SK-N-SH (cell line): ENCODE data around the gene VASN. TPM values are rescaled to one million over a fixed set of nuclear protein-coding genes. Genes with fewer than 3 reads are reported as not detected.

Source experiments
- CTCF ChIA-PET: fragments of 300-600, 350-600 bp; formaldehyde crosslinking; extraction: SDS; loops from one replicate; lab custom pipeline; 2021; lab: Yijun Ruan, JAX
- POLR2A ChIA-PET: fragments of 350-600 bp; sonication (Branson Sonifier 250); formaldehyde crosslinking; extraction: SDS; loops from one replicate; lab custom pipeline; 2020; ENCODE audit warnings: antibody characterized with exemption, inconsistent platforms; lab: Yijun Ruan, JAX
- DNase-seq: peaks from one replicate; pipeline ENCODE4 v3.0.0; 2012
- H2AFZ ChIP-seq: fragments of 200-600 bp; sonication (generic); 2 replicates; pipeline ENCODE4 v1.8.1; 2016; ENCODE audit warnings: antibody characterized with exemption, mild to moderate bottlenecking, low read depth
- H3F3A ChIP-seq: fragments of 200-600 bp; sonication (generic); replicated peaks from 2 replicates; pipeline ENCODE3; 2016; ENCODE audit warnings: antibody characterized with exemption, mild to moderate bottlenecking; ENCODE audit not compliant: insufficient read depth
- H3K27ac ChIP-seq, 2 experiments: fragments of 200-500 bp in 1 of 2; fragments of 200-600 bp in 1 of 2; sonication (Bioruptor generic) in 1 of 2; sonication (generic), shearing (Covaris generic) in 1 of 2; 2 replicates each; pipeline versions ENCODE4 v1.5.1 to v1.6.1; 2014 to 2016; ENCODE audit warnings: low read depth in 2 of 2, inconsistent platforms in 1 of 2, low read length in 1 of 2, mild to moderate bottlenecking in 1 of 2, mixed read lengths in 1 of 2
- H3K27me3 ChIP-seq: fragments of 200-600 bp; sonication (generic), shearing (Covaris generic); 2 replicates; pipeline ENCODE4 v1.6.1; 2016; ENCODE audit warnings: mixed run types; ENCODE audit not compliant: insufficient read depth
- H3K36me3 ChIP-seq, 2 experiments: fragments of 200-500 bp in 1 of 2; fragments of 200-600 bp in 1 of 2; sonication (Bioruptor generic) in 1 of 2; sonication (generic) in 1 of 2; replicated peaks in 1 of 2; 2 replicates each; pipeline versions ENCODE3 to v1.5.1; 2014 to 2016; ENCODE audit warnings: low read length in 1 of 2, mild to moderate bottlenecking in 1 of 2; ENCODE audit not compliant: insufficient read depth in 2 of 2, control insufficient read depth in 1 of 2
- H3K4me1 ChIP-seq, 2 experiments: fragments of 200-500 bp in 1 of 2; fragments of 200-600 bp in 1 of 2; sonication (Bioruptor generic) in 1 of 2; sonication (generic), shearing (Covaris generic) in 1 of 2; 2 replicates each; pipeline versions ENCODE4 v1.5.1 to v1.6.1; 2014 to 2016; ENCODE audit warnings: low read depth in 1 of 2, low read length in 1 of 2, mixed run types in 1 of 2; ENCODE audit not compliant: insufficient read depth in 2 of 2, control insufficient read depth in 1 of 2
- H3K4me2 ChIP-seq: fragments of 200-600 bp; sonication (generic), shearing (Covaris generic); 2 replicates; pipeline ENCODE4 v1.6.1; 2017; ENCODE audit warnings: mixed run types
- H3K4me3 ChIP-seq, 2 experiments: fragments of 200-500 bp in 1 of 2; fragments of 200-600 bp in 1 of 2; sonication (Bioruptor generic) in 1 of 2; sonication (generic), shearing (Covaris generic) in 1 of 2; 2 replicates each; pipeline versions ENCODE4 v1.5.1 to v1.8.1; 2014 to 2016; ENCODE audit warnings: low read depth in 2 of 2, inconsistent platforms in 1 of 2, low read length in 1 of 2, mild to moderate bottlenecking in 1 of 2, mixed read lengths in 1 of 2, moderate library complexity in 1 of 2
- H3K79me2 ChIP-seq: fragments of 200-600 bp; sonication (generic); 2 replicates; pipeline ENCODE4 v1.8.1; 2017; ENCODE audit warnings: mild to moderate bottlenecking; ENCODE audit not compliant: insufficient read depth
- H3K9ac ChIP-seq: fragments of 200-600 bp; sonication (generic); 2 replicates; pipeline ENCODE4 v1.6.1; 2017; ENCODE audit warnings: mixed run types
- H3K9me2 ChIP-seq: fragments of 200-600 bp; sonication (generic); 2 replicates; pipeline ENCODE4 v1.6.1; 2017; ENCODE audit warnings: mixed run types
- H3K9me3 ChIP-seq: fragments of 200-600 bp; sonication (generic); 2 replicates; pipeline ENCODE4 v1.6.1; 2017; ENCODE audit warnings: mixed run types, mild to moderate bottlenecking, moderate library complexity
- H4K20me1 ChIP-seq: fragments of 200-600 bp; sonication (generic); 2 replicates; pipeline ENCODE4 v1.6.1; 2017; ENCODE audit warnings: mild to moderate bottlenecking, mixed run types; ENCODE audit not compliant: insufficient read depth
- CHD2 ChIP-seq: fragments of 150-350 bp; IDR thresholded peaks from 2 replicates; pipeline ENCODE4 v1.6.1; 2018; ENCODE audit warnings: low read length; ENCODE audit not compliant: partially characterized antibody
- FOXM1 ChIP-seq: IDR thresholded peaks from 2 replicates; pipeline ENCODE4 v1.4.0; 2012; ENCODE audit warnings: low read depth, mild to moderate bottlenecking
- JUND ChIP-seq: IDR thresholded peaks from 2 replicates; pipeline ENCODE4 v1.4.0; 2012
- PBX3 ChIP-seq: IDR thresholded peaks from 2 replicates; pipeline ENCODE4; 2012
- SIN3A ChIP-seq: IDR thresholded peaks from 2 replicates; pipeline ENCODE4 v1.6.1; 2012; ENCODE audit warnings: low read depth, mild to moderate bottlenecking, low read length, moderate library complexity, borderline replicate concordance
- USF2 ChIP-seq: fragments of 150-350 bp; IDR thresholded peaks from 2 replicates; pipeline ENCODE4 v1.6.1; 2017; ENCODE audit warnings: antibody characterized with exemption, low read length, low read depth, borderline replicate concordance
- YY1 ChIP-seq: IDR thresholded peaks from 2 replicates; pipeline ENCODE4 v1.4.0; 2012; ENCODE audit warnings: low read depth, mild to moderate bottlenecking
- WGBS: methylation state at CpG from one replicate; pipeline ENCODE4 v1.1.6; 2017; ENCODE audit warnings: low lambda C conversion rate; 5-methylcytosine and 5-hydroxymethylcytosine counted together
- polyA plus RNA-seq, 3 experiments: library from polyadenylated mRNA; depleted of rRNA; stranded (reverse); fragments of >200 nt; gene quantifications; 2 replicates each; pipeline ENCODE4 v1.2.3, GENCODE V29; 2012
- small RNA-seq, 7 experiments: library from RNA; depleted of rRNA; stranded (forward); fragments of <200 nt; gene quantifications; one replicate each; pipeline ENCODE3, GENCODE V24; 2012

VASN gene
- polyA plus RNA-seq, 1 of the 3 experiments (the other 2 are of a cell fraction) = 37.4 TPM

- Histone ChIP-seq H3K9me3 (no peaks in the 10 kb centered on the region), H3K9me2 (no peaks in the 10 kb centered on the region), H3K4me2 (no peak overlapping the region), H3K27me3 (no peaks in the 10 kb centered on the region), H2AFZ (no peak overlapping the region), H3K4me3 (no peak overlapping the region), H3K79me2 (peaks cover 53% of the 10 kb centered on the region), H3K36me3 (peaks cover 17 to 18% of the 10 kb centered on the region in 2 experiments), H3K9ac (no peak overlapping the region), H4K20me1 (no peaks in the 10 kb centered on the region), H3K4me1 (peaks cover 0 to 8% of the 10 kb centered on the region in 2 experiments; a peak in 1 of 4 replicates), H3K27ac (no peak overlapping the region), H3F3A (peaks cover 6% of the 10 kb centered on the region)
- 90% methylated on average over 9 of the region's 9 CpGs for WGBS
- TF ChIP-seq SIN3A = no peak
- TF ChIP-seq JUND = no peak
- TF ChIP-seq FOXM1 = no peak
- no peak for TF ChIP-seq USF2
- TF ChIP-seq PBX3 = no peak
- no peak for TF ChIP-seq YY1
- TF ChIP-seq CHD2 = no peak
- no peak for DNase-seq
- POLR2A ChIA-PET = no interaction called here
- CTCF ChIA-PET = no interaction called here
These were observed 59.4 kb downstream of the VASN start for GRCh38 chr16:4431023-4431422.

Small RNA genes lying within 50 kb of the gene (small RNA-seq; reads per million reads assigned to genes)
- gene AC012676.2 = 0 reads per million in 7 experiments

Other genes starting within 250 kb of the VASN start
- gene SRL, start 129.8 kb upstream of the VASN start, polyA plus RNA-seq (2012; rRNA removed) = not detected in 2 replicates
- gene TFAP4, start 98.8 kb upstream of the VASN start, polyA plus RNA-seq (2012; rRNA removed) = 8.8 and 13.1 TPM in 2 replicates
- 3.3 and 6.5 TPM in 2 replicates for gene GLIS2, start 55.8 kb upstream of the VASN start, polyA plus RNA-seq (2012; rRNA removed)
- 96.3 and 96.4 TPM in 2 replicates for gene PAM16, start 20.5 kb upstream of the VASN start, polyA plus RNA-seq (2012; rRNA removed)
- 21.9 and 25.8 TPM in 2 replicates for gene CORO7, start 44.7 kb downstream of the VASN start, polyA plus RNA-seq (2012; rRNA removed)
- gene DNAJA3, start 54.0 kb downstream of the VASN start, polyA plus RNA-seq (2012; rRNA removed) = 48.7 and 52.6 TPM in 2 replicates
- 99.9 and 102 TPM in 2 replicates for gene NMRAL1, start 102.8 kb downstream of the VASN start, polyA plus RNA-seq (2012; rRNA removed)
- 65.1 and 75.5 TPM in 2 replicates for gene HMOX2, start 104.5 kb downstream of the VASN start, polyA plus RNA-seq (2012; rRNA removed)
- 19.4 and 30.2 TPM in 2 replicates for gene CDIP1, start 166.9 kb downstream of the VASN start, polyA plus RNA-seq (2012; rRNA removed)
- gene C16orf96, start 184.5 kb downstream of the VASN start, polyA plus RNA-seq (2012; rRNA removed) = 0.05 TPM in 2 replicates
- 13.0 and 16.7 TPM in 2 replicates for gene UBALD1, start 243.0 kb downstream of the VASN start, polyA plus RNA-seq (2012; rRNA removed)